Stimulated activated CD4-positive, alpha-beta T cell treated with anti-CD3 and anti-CD28 coated beads, Interleukin-4, amount 100 ng/mL, for 4 hours (primary cell): Measurements from ENCODE around the gene FOXO3.

Source experiments
- DNase-seq, 2 experiments: peaks; one replicate each; pipeline ENCODE4 v3.0.0-alpha.2; 2020

Gene FOXO3

GRCh38 chr6:108720827-108721226 is 160.1 kb downstream of the FOXO3 start:
- DNase-seq, result no peak

GRCh38 chr6:108721286-108721685 is 160.6 kb downstream of the FOXO3 start:
- DNase-seq, result no peak

- DNase-seq, result no peak
These were observed 162.9 kb downstream of the FOXO3 start for GRCh38 chr6:108723594-108723993.

- DNase-seq, result no peak
These were observed 166.1 kb downstream of the FOXO3 start for GRCh38 chr6:108726726-108727339.

GRCh38 chr6:108727966-108728730 is 167.4 kb downstream of the FOXO3 start:
- no peak for DNase-seq

GRCh38 chr6:108728826-108729225 is 168.1 kb downstream of the FOXO3 start:
- DNase-seq, result no peak

GRCh38 chr6:108730635-108731515 is 170.2 kb downstream of the FOXO3 start:
- no peak for DNase-seq

GRCh38 chr6:108732091-108732870 is 171.6 kb downstream of the FOXO3 start:
- no peak for DNase-seq

- DNase-seq, result no peak
These were observed 172.3 kb downstream of the FOXO3 start for GRCh38 chr6:108733051-108733450.

- DNase-seq, result no peak
These were observed 173.1 kb downstream of the FOXO3 start for GRCh38 chr6:108733706-108734265.
